ENCODE results near the gene FSTL4. TPM values are rescaled to one million over a fixed set of nuclear protein-coding genes. Genes with fewer than 3 reads are reported as not detected.

Gene FSTL4
- total RNA-seq, 1 donor from 2014 or later, result 14.3 TPM

DNA sequence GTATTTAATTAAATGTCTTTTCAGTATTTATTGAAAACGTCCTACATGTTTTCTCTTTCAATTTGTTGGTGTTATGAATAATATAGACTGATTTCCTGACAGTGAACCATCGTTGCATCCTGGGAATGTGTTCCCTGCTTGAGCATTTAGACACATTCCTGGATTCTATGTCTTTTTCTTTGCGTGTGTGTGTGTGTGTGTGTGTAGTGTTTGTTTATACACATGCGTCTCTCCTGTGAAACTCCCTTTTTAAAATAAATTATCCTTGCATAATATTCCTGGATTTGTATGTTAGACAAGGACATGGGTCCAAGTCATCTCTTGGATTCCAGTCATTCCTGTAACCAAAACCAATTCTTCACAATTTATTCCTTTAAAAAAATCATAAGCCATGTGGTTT is 407.1 kb downstream of the FSTL4 start:
- H3K27me3 Mint-ChIP-seq (ENCODE audit: low read depth), result peaks cover 3% of the 10 kb centered on the region
- no peaks in the 10 kb centered on the region for H3K9me3 Mint-ChIP-seq
- H3K27ac Mint-ChIP-seq, result no peak overlapping the region
- peaks cover 6% of the 10 kb centered on the region for H3K4me1 Mint-ChIP-seq
- peaks cover 5% of the 10 kb centered on the region for H3K36me3 Mint-ChIP-seq
- DNase-seq (ENCODE audit: low spot score in 2 of 2, unreplicated experiment in 2 of 2), result no peak
- TF ChIP-seq, protein P1, sequence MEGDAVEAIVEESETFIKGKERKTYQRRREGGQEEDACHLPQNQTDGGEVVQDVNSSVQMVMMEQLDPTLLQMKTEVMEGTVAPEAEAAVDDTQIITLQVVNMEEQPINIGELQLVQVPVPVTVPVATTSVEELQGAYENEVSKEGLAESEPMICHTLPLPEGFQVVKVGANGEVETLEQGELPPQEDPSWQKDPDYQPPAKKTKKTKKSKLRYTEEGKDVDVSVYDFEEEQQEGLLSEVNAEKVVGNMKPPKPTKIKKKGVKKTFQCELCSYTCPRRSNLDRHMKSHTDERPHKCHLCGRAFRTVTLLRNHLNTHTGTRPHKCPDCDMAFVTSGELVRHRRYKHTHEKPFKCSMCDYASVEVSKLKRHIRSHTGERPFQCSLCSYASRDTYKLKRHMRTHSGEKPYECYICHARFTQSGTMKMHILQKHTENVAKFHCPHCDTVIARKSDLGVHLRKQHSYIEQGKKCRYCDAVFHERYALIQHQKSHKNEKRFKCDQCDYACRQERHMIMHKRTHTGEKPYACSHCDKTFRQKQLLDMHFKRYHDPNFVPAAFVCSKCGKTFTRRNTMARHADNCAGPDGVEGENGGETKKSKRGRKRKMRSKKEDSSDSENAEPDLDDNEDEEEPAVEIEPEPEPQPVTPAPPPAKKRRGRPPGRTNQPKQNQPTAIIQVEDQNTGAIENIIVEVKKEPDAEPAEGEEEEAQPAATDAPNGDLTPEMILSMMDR (IDR thresholded peaks at IDR 0.05; ENCODE audit: unreplicated experiment), result no peak
- H3K4me3 Mint-ChIP-seq, result no peak overlapping the region

GRCh38 chr5:133203317-133204305 is 408.7 kb downstream of the FSTL4 start:
- Mint-ChIP-seq H3K4me3 (no peak overlapping the region), H3K27ac (no peak overlapping the region), H3K27me3 (ENCODE audit: low read depth) (peaks cover 6% of the 10 kb centered on the region), H3K4me1 (peaks cover 11% of the 10 kb centered on the region), H3K36me3 (peaks cover 5% of the 10 kb centered on the region), H3K9me3 (no peaks in the 10 kb centered on the region)
- DNase-seq (ENCODE audit: low spot score in 2 of 2, unreplicated experiment in 2 of 2), result no peak
- TF ChIP-seq, protein P1 (IDR thresholded peaks at IDR 0.05; ENCODE audit: unreplicated experiment), result no peak

DNA sequence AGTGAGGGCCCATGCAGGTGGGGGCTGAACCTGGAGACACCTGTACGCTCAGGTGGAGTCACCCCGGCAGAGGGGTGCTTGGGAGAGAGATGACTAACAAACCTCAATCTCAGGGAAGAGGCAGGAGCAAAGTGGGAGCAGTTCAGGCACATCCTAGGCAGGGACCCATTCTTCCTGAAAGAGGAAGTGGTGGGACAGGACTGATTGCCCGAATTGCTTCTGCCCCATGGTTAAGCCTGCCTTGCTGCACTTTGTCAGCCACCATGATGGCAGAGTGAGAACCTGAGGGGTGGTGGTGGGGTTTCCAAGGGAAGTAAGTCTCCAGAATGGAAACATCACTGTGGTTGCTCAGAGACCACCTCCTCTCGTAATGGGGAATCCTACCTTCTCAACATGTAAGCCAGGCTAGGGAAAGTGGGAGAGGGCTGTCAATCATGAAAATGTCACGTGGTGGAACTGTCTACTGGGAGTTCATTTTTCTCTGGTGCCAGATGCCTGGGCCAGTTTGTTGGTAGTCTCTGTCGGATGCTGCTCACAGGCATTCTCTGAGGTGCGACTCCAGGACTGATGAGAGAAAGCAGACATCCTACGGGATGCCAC is 410.2 kb downstream of the FSTL4 start:
- Mint-ChIP-seq H3K9me3 (no peaks in the 10 kb centered on the region), H3K36me3 (peaks cover 5% of the 10 kb centered on the region), H3K27me3 (ENCODE audit: low read depth) (peaks cover 2% of the 10 kb centered on the region), H3K4me3 (no peak overlapping the region), H3K27ac (no peak overlapping the region), H3K4me1 (peaks cover 11% of the 10 kb centered on the region)
- TF ChIP-seq, protein P1 (IDR thresholded peaks at IDR 0.05; ENCODE audit: unreplicated experiment), result no peak
- DNase-seq (ENCODE audit: low spot score in 2 of 2, unreplicated experiment in 2 of 2), result no peak

DNA sequence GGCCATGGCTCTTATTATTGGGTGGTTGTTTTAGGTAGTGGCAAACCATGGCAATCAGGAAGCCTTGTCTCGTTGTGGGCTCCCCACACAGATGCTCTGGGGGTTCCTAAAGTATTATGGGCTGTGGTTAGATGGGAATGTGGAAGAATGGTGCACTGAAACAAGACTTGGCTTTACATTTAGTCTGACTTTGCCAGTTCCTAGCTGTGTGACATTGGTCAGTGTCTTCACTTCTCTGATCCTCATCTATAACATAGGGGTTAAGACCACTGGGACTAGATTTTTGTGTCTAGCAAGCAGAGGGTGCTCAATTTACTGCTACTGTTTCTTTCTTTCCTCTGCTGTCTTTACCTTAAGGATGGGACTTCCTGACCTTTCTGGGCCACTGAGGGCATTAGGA is 411.0 kb downstream of the FSTL4 start:
- TF ChIP-seq, protein P1 (IDR thresholded peaks at IDR 0.05; ENCODE audit: unreplicated experiment), result no peak
- no peak for DNase-seq (ENCODE audit: low spot score in 2 of 2, unreplicated experiment in 2 of 2)
- Mint-ChIP-seq H3K4me3 (no peak overlapping the region), H3K36me3 (peaks cover 5% of the 10 kb centered on the region), H3K9me3 (no peaks in the 10 kb centered on the region), H3K27ac (no peak overlapping the region), H3K27me3 (ENCODE audit: low read depth) (peaks cover 2% of the 10 kb centered on the region), H3K4me1 (peaks cover 8% of the 10 kb centered on the region)

DNA sequence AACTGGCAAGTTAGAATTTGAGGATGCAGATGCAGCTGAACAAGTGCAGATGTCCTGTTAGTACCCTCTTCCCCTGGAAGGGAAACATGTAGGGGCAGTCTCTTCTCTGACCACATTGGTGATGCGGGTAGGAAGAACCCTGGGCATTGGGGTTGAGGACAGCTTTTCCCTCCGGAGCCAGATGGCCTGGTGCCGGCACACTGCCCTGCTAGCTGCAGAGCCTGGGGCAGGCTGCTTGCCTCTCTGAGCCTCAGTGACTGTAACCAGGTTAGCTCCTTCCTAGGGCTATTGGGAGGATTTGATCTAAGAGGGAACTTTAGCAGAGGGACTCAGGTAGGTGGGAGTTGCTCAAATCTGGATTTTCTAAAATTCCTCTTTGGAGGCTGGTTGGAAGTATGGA is 412.1 kb downstream of the FSTL4 start:
- Mint-ChIP-seq H3K4me1 (peaks cover 7% of the 10 kb centered on the region), H3K4me3 (no peak overlapping the region), H3K27ac (no peak overlapping the region), H3K27me3 (ENCODE audit: low read depth) (peaks cover 4% of the 10 kb centered on the region), H3K36me3 (peaks cover 5% of the 10 kb centered on the region), H3K9me3 (no peaks in the 10 kb centered on the region)
- TF ChIP-seq, protein P1 (IDR thresholded peaks at IDR 0.05; ENCODE audit: unreplicated experiment), result no peak
- no peak for DNase-seq (ENCODE audit: low spot score in 2 of 2, unreplicated experiment in 2 of 2)
